ENCODE measurements around the gene DELE1. TPM values are rescaled to one million over a fixed set of nuclear protein-coding genes. Genes with fewer than 3 reads are reported as not detected.
A peak's percentile ranks its signal among the peaks of the same experiment; 100 is the strongest.

DELE1 gene
- total RNA-seq, 1 donor from 2014 or later, result 68.4 TPM

DNA sequence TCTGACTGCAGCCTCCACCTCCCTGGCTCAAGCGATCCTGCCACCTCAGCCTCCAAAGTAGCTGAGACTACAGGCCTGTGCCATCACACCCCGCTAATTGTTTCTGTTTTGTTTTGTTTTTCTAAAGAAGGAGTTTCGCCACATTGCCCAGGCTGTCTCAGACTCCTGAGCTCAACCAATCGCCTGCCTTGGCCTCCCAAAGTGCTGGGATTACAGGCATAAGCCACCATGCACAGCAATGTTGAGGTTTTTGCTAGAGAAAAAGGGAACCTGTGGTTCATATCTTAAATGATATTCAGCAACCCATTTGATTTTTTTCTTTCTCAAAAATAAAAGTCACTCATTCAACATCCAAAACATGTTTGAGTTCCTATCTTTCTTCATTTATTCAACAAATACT, 20.4 kb upstream of the DELE1 start:
- no peak for DNase-seq (ENCODE audit: low spot score)
- Mint-ChIP-seq H3K27me3 (ENCODE audit: insufficient read depth) (peaks cover 14% of the 10 kb centered on the region), H3K4me3 (no peak overlapping the region), H3K4me1 (ENCODE audit: low read depth) (no peaks in the 10 kb centered on the region), H3K9me3 (no peaks in the 10 kb centered on the region), H3K27ac (no peak overlapping the region), H3K36me3 (ENCODE audit: low read depth) (no peaks in the 10 kb centered on the region)
- intact Hi-C loops (cut with micrococcal nuclease), result no loop called here

DNA sequence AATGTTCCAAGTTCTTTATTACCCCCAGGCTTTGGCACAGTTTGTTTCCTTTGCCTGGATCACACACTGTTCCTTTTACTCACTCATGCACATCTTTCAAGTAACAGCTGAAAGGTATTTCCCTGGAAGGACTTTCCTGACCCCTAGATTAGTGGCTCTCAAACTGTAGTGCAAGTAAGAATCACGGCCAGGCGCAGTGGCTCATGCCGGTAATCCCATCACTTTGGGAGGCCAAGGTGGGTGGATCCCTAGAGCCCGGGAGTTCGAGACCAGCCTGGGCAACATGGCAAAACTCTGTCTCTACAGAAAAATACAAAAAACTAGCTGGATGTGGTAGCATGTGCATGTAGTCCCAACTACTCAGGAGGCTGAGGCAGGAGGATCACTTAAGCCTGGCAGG, 19.1 kb upstream of the DELE1 start:
- Mint-ChIP-seq H3K4me3 (no peak overlapping the region), H3K4me1 (ENCODE audit: low read depth) (no peaks in the 10 kb centered on the region), H3K36me3 (ENCODE audit: low read depth) (no peaks in the 10 kb centered on the region), H3K27me3 (ENCODE audit: insufficient read depth) (peaks cover 14% of the 10 kb centered on the region), H3K27ac (no peak overlapping the region), H3K9me3 (no peaks in the 10 kb centered on the region)
- DNase-seq (ENCODE audit: low spot score), result no peak
- intact Hi-C loops (cut with micrococcal nuclease), result no loop called here

DNA sequence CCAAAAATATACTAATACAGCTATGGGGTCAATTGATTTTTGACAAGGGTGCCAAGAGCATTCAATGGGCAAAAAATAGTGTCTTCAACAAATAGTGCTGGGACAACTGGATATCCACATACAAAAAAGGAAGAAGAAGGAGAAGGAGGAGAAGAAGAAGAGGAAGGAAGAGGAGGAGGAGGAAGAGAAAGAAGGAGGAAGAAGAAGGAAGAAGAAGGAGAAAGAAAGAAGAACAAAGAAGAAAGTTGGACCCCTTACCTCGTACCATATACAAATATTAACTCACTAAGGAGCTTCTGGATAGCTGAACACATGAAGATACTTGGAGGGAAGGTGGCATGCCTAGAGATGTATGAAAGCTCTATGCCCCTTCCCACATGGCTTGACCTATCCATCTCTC, 17.2 kb upstream of the DELE1 start:
- peaks cover 14% of the 10 kb centered on the region for H3K27me3 Mint-ChIP-seq (ENCODE audit: insufficient read depth)
- H3K27ac Mint-ChIP-seq, result no peak overlapping the region
- no peaks in the 10 kb centered on the region for H3K36me3 Mint-ChIP-seq (ENCODE audit: low read depth)
- H3K4me1 Mint-ChIP-seq (ENCODE audit: low read depth), result no peaks in the 10 kb centered on the region
- H3K9me3 Mint-ChIP-seq, result no peaks in the 10 kb centered on the region
- no peak for DNase-seq (ENCODE audit: low spot score)
- intact Hi-C loops (cut with micrococcal nuclease), result no loop called here
- H3K4me3 Mint-ChIP-seq, result no peak overlapping the region

DNA sequence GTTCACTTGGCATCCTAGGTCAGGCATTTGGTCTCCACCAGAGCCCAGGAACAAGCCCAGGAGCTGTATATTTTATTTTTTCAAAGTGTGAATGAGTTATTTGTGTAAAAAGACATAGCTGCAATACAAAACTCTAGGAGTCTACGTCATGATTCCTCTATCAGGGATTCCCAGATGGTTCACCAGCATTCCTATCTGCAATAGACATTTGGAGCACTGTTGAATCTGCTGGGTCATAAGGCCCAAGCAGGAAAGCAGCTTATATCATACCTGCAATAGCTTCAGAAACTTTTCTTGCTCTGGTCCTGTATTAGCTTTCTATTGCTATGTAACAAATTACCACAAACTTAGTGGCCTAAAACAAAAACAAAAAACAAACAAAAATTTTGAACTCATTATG, 16.7 kb upstream of the DELE1 start:
- intact Hi-C loops (cut with micrococcal nuclease), result no loop called here
- Mint-ChIP-seq H3K9me3 (no peaks in the 10 kb centered on the region), H3K27ac (no peak overlapping the region), H3K27me3 (ENCODE audit: insufficient read depth) (peaks cover 12% of the 10 kb centered on the region), H3K36me3 (ENCODE audit: low read depth) (no peaks in the 10 kb centered on the region), H3K4me1 (ENCODE audit: low read depth) (no peaks in the 10 kb centered on the region), H3K4me3 (no peak overlapping the region)
- DNase-seq (ENCODE audit: low spot score), result no peak

DNA sequence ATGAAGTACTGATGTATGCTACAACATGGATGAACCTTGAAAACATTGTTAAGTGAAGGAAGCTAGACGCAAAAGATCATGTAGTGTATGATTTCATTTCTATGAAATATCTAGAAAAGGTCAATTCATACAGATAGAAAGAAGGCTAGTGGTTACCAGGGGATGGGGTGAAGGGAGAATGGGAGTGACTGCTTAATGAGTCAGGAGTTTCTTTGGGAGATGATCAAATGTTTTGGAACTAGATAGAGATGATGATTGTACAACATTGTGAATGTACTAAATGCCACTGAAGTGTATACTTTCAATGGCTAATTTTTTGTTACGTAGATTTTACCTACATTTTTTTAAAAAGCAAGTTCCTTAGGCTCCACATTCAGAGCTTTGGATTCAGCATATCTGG, 14.9 kb upstream of the DELE1 start:
- no peak overlapping the region for H3K4me3 Mint-ChIP-seq
- peaks cover 18% of the 10 kb centered on the region for H3K27me3 Mint-ChIP-seq (ENCODE audit: insufficient read depth)
- DNase-seq (ENCODE audit: low spot score), result no peak
- H3K36me3 Mint-ChIP-seq (ENCODE audit: low read depth), result no peaks in the 10 kb centered on the region
- H3K27ac Mint-ChIP-seq, result no peak overlapping the region
- intact Hi-C loops (cut with micrococcal nuclease), result no loop called here
- H3K4me1 Mint-ChIP-seq (ENCODE audit: low read depth), result peaks cover 7% of the 10 kb centered on the region
- no peaks in the 10 kb centered on the region for H3K9me3 Mint-ChIP-seq

- Mint-ChIP-seq H3K4me3 (no peak overlapping the region), H3K4me1 (ENCODE audit: low read depth) (peaks cover 7% of the 10 kb centered on the region), H3K36me3 (ENCODE audit: low read depth) (no peaks in the 10 kb centered on the region), H3K27ac (no peak overlapping the region), H3K9me3 (no peaks in the 10 kb centered on the region), H3K27me3 (ENCODE audit: insufficient read depth) (peaks cover 21% of the 10 kb centered on the region)
- DNase-seq (ENCODE audit: low spot score), result no peak
- intact Hi-C loops (cut with micrococcal nuclease), result no loop called here
Observed at GRCh38 chr5:141909212-141909611, 14.5 kb upstream of the DELE1 start.

DNA sequence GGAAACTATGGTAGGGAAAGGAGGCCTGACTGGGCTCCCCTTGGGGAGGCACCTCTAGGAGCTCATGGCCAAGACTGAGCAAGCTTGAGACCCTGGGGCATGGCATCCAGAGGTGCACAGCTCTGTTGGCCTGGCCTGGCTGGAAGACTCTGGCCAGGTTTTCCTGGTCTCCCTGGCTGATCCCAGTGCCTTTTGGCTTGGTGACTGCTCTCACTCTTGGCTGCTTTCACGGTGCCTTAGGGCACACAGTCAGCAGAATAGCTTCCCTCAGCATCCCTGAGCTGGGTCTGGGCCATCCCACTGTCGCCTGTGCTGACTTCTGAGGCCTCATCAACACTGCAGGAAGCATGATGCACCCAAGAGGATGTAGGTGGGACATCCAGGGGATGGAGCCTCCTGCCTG, 13.4 kb upstream of the DELE1 start:
- no peak overlapping the region for H3K27ac Mint-ChIP-seq
- no peak for DNase-seq (ENCODE audit: low spot score)
- no peaks in the 10 kb centered on the region for H3K36me3 Mint-ChIP-seq (ENCODE audit: low read depth)
- peaks cover 7% of the 10 kb centered on the region for H3K4me1 Mint-ChIP-seq (ENCODE audit: low read depth)
- intact Hi-C loops (cut with micrococcal nuclease), result no loop called here
- H3K9me3 Mint-ChIP-seq, result no peaks in the 10 kb centered on the region
- H3K4me3 Mint-ChIP-seq, result no peak overlapping the region
- H3K27me3 Mint-ChIP-seq (ENCODE audit: insufficient read depth), result peaks cover 30% of the 10 kb centered on the region

- intact Hi-C loops (cut with micrococcal nuclease), result no loop called here
- no peaks in the 10 kb centered on the region for H3K9me3 Mint-ChIP-seq
- peaks cover 44% of the 10 kb centered on the region for H3K27me3 Mint-ChIP-seq (ENCODE audit: insufficient read depth)
- no peaks in the 10 kb centered on the region for H3K36me3 Mint-ChIP-seq (ENCODE audit: low read depth)
- H3K27ac Mint-ChIP-seq, result no peak overlapping the region
- DNase-seq (ENCODE audit: low spot score), result no peak
- H3K4me1 Mint-ChIP-seq (ENCODE audit: low read depth), result peaks cover 7% of the 10 kb centered on the region
- peak overlapping the region; percentile 1 for H3K4me3 Mint-ChIP-seq
Observed at GRCh38 chr5:141913560-141914198, 10.0 kb upstream of the DELE1 start.

DNA sequence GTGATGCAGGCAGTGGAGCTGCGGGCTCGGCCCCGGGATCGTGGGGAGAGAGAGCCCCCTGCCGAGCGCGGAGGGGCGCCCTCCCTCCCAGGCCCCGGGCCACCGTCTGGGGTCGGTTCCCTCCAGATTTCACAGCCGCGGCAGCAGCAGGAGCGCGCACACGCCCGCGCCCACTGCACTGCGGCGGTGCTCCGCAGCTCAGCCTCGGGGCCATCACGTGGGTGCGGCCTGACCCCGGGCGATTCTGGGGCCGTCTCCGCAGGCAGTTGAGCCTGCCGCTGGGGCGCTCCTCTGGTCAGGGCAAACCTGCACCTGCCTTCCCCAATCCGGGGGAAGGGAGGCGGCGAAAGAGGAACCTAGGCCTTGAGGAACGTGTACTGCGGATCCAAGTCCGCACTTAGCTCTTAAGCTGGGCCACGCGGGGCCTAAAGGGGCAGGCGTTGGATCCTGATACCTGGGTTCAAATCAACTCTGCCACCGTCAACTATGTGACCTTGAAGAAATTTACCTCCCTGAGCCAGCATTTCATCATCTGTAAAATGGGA, 9.4 kb upstream of the DELE1 start:
- Mint-ChIP-seq H3K4me1 (ENCODE audit: low read depth) (peaks cover 7% of the 10 kb centered on the region), H3K4me3 (no peak overlapping the region), H3K27me3 (ENCODE audit: insufficient read depth) (peaks cover 44% of the 10 kb centered on the region), H3K9me3 (no peaks in the 10 kb centered on the region), H3K27ac (no peak overlapping the region), H3K36me3 (ENCODE audit: low read depth) (no peaks in the 10 kb centered on the region)
- intact Hi-C loops (cut with micrococcal nuclease), result no loop called here
- no peak for DNase-seq (ENCODE audit: low spot score)

GRCh38 chr5:141914797-141915196, 8.9 kb upstream of the DELE1 start:
- H3K36me3 Mint-ChIP-seq (ENCODE audit: low read depth), result no peaks in the 10 kb centered on the region

GRCh38 chr5:141915881-141916336, 7.8 kb upstream of the DELE1 start:
- no peak for DNase-seq (ENCODE audit: low spot score)
- H3K4me3 Mint-ChIP-seq, result no peak overlapping the region
- H3K27me3 Mint-ChIP-seq (ENCODE audit: insufficient read depth), result peaks cover 44% of the 10 kb centered on the region
- peaks cover 7% of the 10 kb centered on the region for H3K4me1 Mint-ChIP-seq (ENCODE audit: low read depth)
- intact Hi-C loops (cut with micrococcal nuclease), result no loop called here
- H3K36me3 Mint-ChIP-seq (ENCODE audit: low read depth), result no peaks in the 10 kb centered on the region
- H3K27ac Mint-ChIP-seq, result no peak overlapping the region
- no peaks in the 10 kb centered on the region for H3K9me3 Mint-ChIP-seq

More at GRCh38 chr5:141914797-141915196, 8.9 kb upstream of the DELE1 start:
- H3K27ac Mint-ChIP-seq, result no peak overlapping the region
- no peaks in the 10 kb centered on the region for H3K9me3 Mint-ChIP-seq
- intact Hi-C loops (cut with micrococcal nuclease), result no loop called here
- H3K4me3 Mint-ChIP-seq, result no peak overlapping the region
- peaks cover 7% of the 10 kb centered on the region for H3K4me1 Mint-ChIP-seq (ENCODE audit: low read depth)
- peaks cover 44% of the 10 kb centered on the region for H3K27me3 Mint-ChIP-seq (ENCODE audit: insufficient read depth)
- no peak for DNase-seq (ENCODE audit: low spot score)

GRCh38 chr5:141916522-141916921, 7.1 kb upstream of the DELE1 start:
- Mint-ChIP-seq H3K4me3 (no peak overlapping the region), H3K36me3 (ENCODE audit: low read depth) (no peaks in the 10 kb centered on the region), H3K27ac (no peak overlapping the region), H3K27me3 (ENCODE audit: insufficient read depth) (peaks cover 44% of the 10 kb centered on the region), H3K4me1 (ENCODE audit: low read depth) (peaks cover 7% of the 10 kb centered on the region), H3K9me3 (no peaks in the 10 kb centered on the region)
- DNase-seq (ENCODE audit: low spot score), result no peak
- intact Hi-C loops (cut with micrococcal nuclease), result no loop called here

DNA sequence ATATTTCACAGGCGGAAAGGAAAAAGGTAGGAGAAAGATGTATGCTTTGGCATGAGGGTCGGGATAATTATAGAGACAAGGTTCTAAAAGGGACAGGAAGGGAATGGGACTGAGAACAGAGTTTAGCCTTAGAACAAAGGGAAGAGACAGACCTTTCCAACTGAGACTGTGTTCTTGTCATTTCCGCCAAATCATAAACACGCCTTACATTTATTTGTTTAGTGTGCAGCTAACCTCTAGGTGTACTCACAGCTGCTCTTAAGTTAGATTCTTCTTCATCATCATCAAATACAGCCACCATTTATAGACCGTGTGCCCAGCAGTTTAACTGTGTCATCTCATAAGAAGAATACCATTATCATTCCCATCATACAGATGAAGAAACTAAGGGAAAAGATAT, 5.9 kb upstream of the DELE1 start:
- intact Hi-C loops (cut with micrococcal nuclease), result no loop called here
- Mint-ChIP-seq H3K27ac (no peak overlapping the region), H3K27me3 (ENCODE audit: insufficient read depth) (peaks cover 39% of the 10 kb centered on the region), H3K4me1 (ENCODE audit: low read depth) (peaks cover 7% of the 10 kb centered on the region), H3K36me3 (ENCODE audit: low read depth) (no peaks in the 10 kb centered on the region), H3K4me3 (no peak overlapping the region), H3K9me3 (no peaks in the 10 kb centered on the region)
- DNase-seq (ENCODE audit: low spot score), result no peak
